B cell (primary cell): Measurements from ENCODE around the gene MOB3B. TPM values are rescaled to one million over a fixed set of nuclear protein-coding genes. Genes with fewer than 3 reads are reported as not detected.
A peak's percentile ranks its signal among the peaks of the same experiment; 100 is the strongest.

Experiments
- ATAC-seq: fragments of 200-7000 bp; cut with Tn5 transposase; one replicate; pipeline ENCODE4 v1.10.0; 2021; ENCODE audit warnings: low read depth, mild to moderate bottlenecking, moderate number of reproducible peaks, moderate library complexity
- CTCF ChIA-PET: fragments of 350-600 bp; sonication (Branson Sonifier 250); formaldehyde crosslinking; loops from one replicate; lab custom pipeline; 2021; ENCODE audit warnings: antibody characterized with exemption, inconsistent platforms; lab: Charles Lee
- POLR2A ChIA-PET: fragments of 350-600 bp; sonication (Branson Sonifier 250); formaldehyde crosslinking; loops from one replicate; lab custom pipeline; 2021; ENCODE audit warnings: antibody characterized with exemption; lab: Charles Lee
- DNase-seq: peaks from one replicate; pipeline ENCODE4 v3.0.0; 2013
- H2AFZ ChIP-seq: 2 replicates; pipeline ENCODE4 v1.6.1; 2012; ENCODE audit warnings: mild to moderate bottlenecking, low read depth, low read length; ENCODE audit not compliant: insufficient read depth, poor library complexity, severe bottlenecking
- H3K27ac ChIP-seq, 2 donors: 1 replicate in 1 of 2; 2 replicates in 1 of 2; pipeline ENCODE4 v1.5.1; 2012 to 2013; ENCODE audit warnings: low read length in 2 of 2, mild to moderate bottlenecking in 2 of 2, moderate library complexity in 1 of 2
- H3K27me3 ChIP-seq, 4 experiments: fragments of 200-600 bp in 1 of 4; sonication (generic) in 1 of 4; replicated peaks in 1 of 4; 1 replicate in 2 of 4; 2 replicates in 2 of 4; pipeline versions ENCODE4 v1.6.1 to v1.7.0; 2013 to 2016; ENCODE audit warnings: low read length in 3 of 4, mild to moderate bottlenecking in 2 of 4, mixed read lengths in 1 of 4, moderate library complexity in 1 of 4; ENCODE audit not compliant: insufficient read depth in 4 of 4, control insufficient read depth in 3 of 4; ENCODE audit errors: control extremely low read depth in 1 of 4
- H3K36me3 ChIP-seq, 2 experiments: replicated peaks in 1 of 2; 1 replicate in 1 of 2; 2 replicates in 1 of 2; pipeline versions ENCODE4 v1.6.1 to v1.7.1; 2013; ENCODE audit warnings: low read length in 1 of 2; ENCODE audit not compliant: insufficient read depth in 2 of 2, control insufficient read depth in 1 of 2; ENCODE audit errors: control extremely low read depth in 1 of 2, extremely low read depth in 1 of 2
- H3K4me1 ChIP-seq, 2 donors: fragments of 200-600 bp in 1 of 2; sonication (generic) in 1 of 2; 1 replicate in 1 of 2; 2 replicates in 1 of 2; pipeline versions ENCODE4 v1.5.1 to v1.6.1; 2013 to 2017; ENCODE audit warnings: low read length in 2 of 2; ENCODE audit not compliant: control insufficient read depth in 2 of 2, insufficient read depth in 2 of 2
- H3K4me2 ChIP-seq: replicated peaks from 2 replicates; pipeline ENCODE3; 2012; ENCODE audit warnings: mild to moderate bottlenecking, low read depth, low read length; ENCODE audit not compliant: poor library complexity, severe bottlenecking
- H3K4me3 ChIP-seq, 5 experiments: fragments of 200-600 bp in 1 of 5; sonication (generic) in 1 of 5; 1 replicate in 3 of 5; 2 replicates in 2 of 5; pipeline versions ENCODE4 v1.5.1 to v1.7.0; 2011 to 2016; ENCODE audit warnings: low read length in 4 of 5, mild to moderate bottlenecking in 4 of 5, low read depth in 2 of 5, control low read depth in 1 of 5, moderate library complexity in 1 of 5; ENCODE audit not compliant: insufficient read depth in 1 of 5; ENCODE audit errors: control extremely low read depth in 1 of 5, extremely low read depth in 1 of 5
- H3K79me2 ChIP-seq: fragments of 200-600 bp; sonication (generic); one replicate; pipeline ENCODE4 v1.6.0; 2016; ENCODE audit warnings: low read length; ENCODE audit not compliant: control insufficient read depth, insufficient read depth
- H3K9ac ChIP-seq: fragments of 200-600 bp; sonication (generic); 2 replicates; pipeline ENCODE4 v1.6.1; 2017; ENCODE audit warnings: mild to moderate bottlenecking, low read length, moderate library complexity
- H3K9me3 ChIP-seq, 3 donors: one replicate each; pipeline versions ENCODE4 v1.6.1 to v1.7.1; 2013; ENCODE audit warnings: low read length in 2 of 3; ENCODE audit not compliant: control insufficient read depth in 2 of 3, insufficient read depth in 1 of 3; ENCODE audit errors: control extremely low read depth in 1 of 3
- H4K20me1 ChIP-seq: 2 replicates; pipeline ENCODE4 v1.6.0; 2012; ENCODE audit warnings: mild to moderate bottlenecking, low read length; ENCODE audit not compliant: insufficient read depth, control insufficient read depth, poor library complexity, severe bottlenecking
- H3K27ac Mint-ChIP-seq: one replicate; pipeline ENCODE4 v1.8.0; 2021; ENCODE audit warnings: mixed read lengths
- H3K27me3 Mint-ChIP-seq: one replicate; pipeline ENCODE4 v1.8.0; 2021; ENCODE audit warnings: mixed read lengths
- H3K4me1 Mint-ChIP-seq: one replicate; pipeline ENCODE4 v1.8.0; 2021; ENCODE audit warnings: mixed read lengths
- H3K4me3 Mint-ChIP-seq: one replicate; pipeline ENCODE4 v1.8.0; 2021; ENCODE audit warnings: mixed read lengths
- H3K9me3 Mint-ChIP-seq: one replicate; pipeline ENCODE4 v1.8.0; 2022; ENCODE audit warnings: mixed read lengths; ENCODE audit not compliant: insufficient read depth
- CTCF ChIP-seq: fragments of 200-600 bp; IDR thresholded peaks from one replicate; pipeline ENCODE4 v1.8.0; 2022; ENCODE audit warnings: antibody characterized with exemption, mild to moderate bottlenecking
- EZH2 ChIP-seq: IDR thresholded peaks from 2 replicates; pipeline ENCODE4 v1.6.1; 2012; ENCODE audit warnings: borderline replicate concordance, low read depth, mild to moderate bottlenecking, moderate library complexity, low read length; ENCODE audit not compliant: insufficient read depth, poor library complexity, severe bottlenecking
- WGBS: methylation state at CpG from one replicate; pipeline ENCODE4 v1.1.5; 2013; ENCODE audit warnings: missing lambda C conversion rate; ENCODE audit not compliant: insufficient coverage; 5-methylcytosine and 5-hydroxymethylcytosine counted together
- intact Hi-C: fragments of 100-400 bp; cut with micrococcal nuclease; formaldehyde crosslinking; loops from one replicate; pipeline ENCODE4 v1.10.0; 2022
- polyA plus RNA-seq: library from polyadenylated mRNA; depleted of rRNA; stranded (reverse); fragments of >200 nt; gene quantifications from 2 replicates; pipeline ENCODE4 v1.2.3, GENCODE V29; 2012
- total RNA-seq, 2 donors: library from RNA; stranded (reverse); fragments of 120-200 nt in 1 of 2; gene quantifications; 1 replicate in 1 of 2; 2 replicates in 1 of 2; pipeline versions ENCODE4 v1.2.3 to v1.2.4, GENCODE V29; 2013 to 2022

Gene MOB3B
- total and polyA plus RNA-seq, 2 donors (not counting 1 experiment from before 2014, with no cell fraction given), result 7.3 to 7.9 TPM

GRCh38 chr9:27278374-27278773 is 251.2 kb downstream of the MOB3B start:
- DNase-seq (no peak), ATAC-seq (no peak)
- Mint-ChIP-seq H3K4me1 (peaks cover 4% of the 10 kb centered on the region), H3K27ac (no peak overlapping the region), H3K27me3 (peaks cover 14% of the 10 kb centered on the region), H3K4me3 (no peak overlapping the region), H3K9me3 (no peaks in the 10 kb centered on the region)
- peaks cover 0 to 6% of the 10 kb centered on the region in 2 donors for H3K4me1 ChIP-seq
- no peak overlapping the region for H3K4me3 ChIP-seq
- H4K20me1 ChIP-seq, result no peaks in the 10 kb centered on the region
- H3K9ac ChIP-seq, result no peak overlapping the region
- intact Hi-C loops, result no loop called here
- ChIA-PET CTCF (interaction anchor here (1.3 to 2.2 kb wide), 2 partner anchors 8 to 10 kb away, joined by 3 to 8 read pairs; no protein-coding TSS in a partner anchor), POLR2A (no interaction called here)
- no peaks in the 10 kb centered on the region for H3K9me3 ChIP-seq
- no peaks in the 10 kb centered on the region for H3K36me3 ChIP-seq
- H3K27me3 ChIP-seq, result peaks cover 0 to 6% (median 3%) of the 10 kb centered on the region in 4 experiments
- H2AFZ ChIP-seq, result no peak overlapping the region
- no peak overlapping the region for H3K27ac ChIP-seq
- no peaks in the 10 kb centered on the region for H3K79me2 ChIP-seq
- WGBS, result 100% methylated on average over 1 of the region's 1 CpG
- H3K4me2 ChIP-seq, result no peak overlapping the region
- TF ChIP-seq EZH2 (no peak), CTCF (no peak)

- peaks cover 0 to 2% (median under 1%) of the 10 kb centered on the region in 4 experiments for H3K27me3 ChIP-seq
- H2AFZ ChIP-seq, result no peak overlapping the region
- peaks cover 0 to 5% of the 10 kb centered on the region in 2 donors for H3K4me1 ChIP-seq
- no peaks in the 10 kb centered on the region for H4K20me1 ChIP-seq
- peaks cover 4% of the 10 kb centered on the region for H3K4me1 Mint-ChIP-seq
- intact Hi-C loops, result loop anchor here (2.0 kb wide), 1 partner anchor 244 kb away; no protein-coding TSS in a partner anchor
- H3K4me2 ChIP-seq, result no peak overlapping the region
- H3K79me2 ChIP-seq, result no peaks in the 10 kb centered on the region
- H3K27ac Mint-ChIP-seq, result no peak overlapping the region
- H3K9me3 ChIP-seq, result no peaks in the 10 kb centered on the region
- H3K27me3 Mint-ChIP-seq, result peaks cover 6% of the 10 kb centered on the region
- no peak overlapping the region for H3K27ac ChIP-seq
- 92% methylated on average over 5 of the region's 12 CpGs for WGBS
- no peaks in the 10 kb centered on the region for H3K9me3 Mint-ChIP-seq
- no peak overlapping the region for H3K9ac ChIP-seq
- H3K4me3 Mint-ChIP-seq, result no peak overlapping the region
- ChIA-PET CTCF (interaction anchor here (0.9 to 2.0 kb wide), 4 partner anchors 11 to 269 kb away, joined by 3 to 13 read pairs (median 4); no protein-coding TSS in a partner anchor), POLR2A (no interaction called here)
- no peak overlapping the region for H3K4me3 ChIP-seq
- TF ChIP-seq EZH2 (no peak), CTCF (peak; percentile 89)
- DNase-seq (peak; percentile 63), ATAC-seq (no peak)
- no peaks in the 10 kb centered on the region for H3K36me3 ChIP-seq
These were observed 253.2 kb downstream of the MOB3B start for GRCh38 chr9:27276193-27277030.
